Stomach (tissue), 9 donors: ENCODE results near the gene SUCLG2. TPM values are rescaled to one million over a fixed set of nuclear protein-coding genes. Genes with fewer than 3 reads are reported as not detected.

Experiments
- DNase-seq, 2 donors: peaks; one replicate each; pipeline versions ENCODE4 v3.0.0 to v3.0.0-alpha.2; 2013 to 2019
- H3K27ac ChIP-seq, 5 donors: fragments of 200-600 bp in 4 of 5; sonication (generic) in 4 of 5; one replicate each; pipeline ENCODE4 v1.5.1; 2013 to 2019; ENCODE audit warnings: mild to moderate bottlenecking in 1 of 5, moderate library complexity in 1 of 5
- H3K27me3 ChIP-seq, 3 donors: fragments of 200-600 bp; sonication (generic); one replicate each; pipeline ENCODE4 v1.5.1; 2017 to 2019; ENCODE audit warnings: mixed run types in 1 of 3
- H3K36me3 ChIP-seq, 4 donors: fragments of 200-600 bp; sonication (generic); 1 replicate in 3 of 4; 2 replicates in 1 of 4; pipeline ENCODE4 v1.5.1; 2016 to 2019
- H3K4me1 ChIP-seq, 4 donors: fragments of 200-600 bp; sonication (generic); one replicate each; pipeline ENCODE4 v1.5.1; 2016 to 2019
- H3K4me3 ChIP-seq, 4 donors: fragments of 200-600 bp; sonication (generic) in 3 of 4; one replicate each; pipeline ENCODE4 v1.5.1; 2016 to 2019; ENCODE audit warnings: mild to moderate bottlenecking in 1 of 4
- H3K9me3 ChIP-seq, 4 donors: fragments of 200-600 bp; sonication (generic); one replicate each; pipeline ENCODE4 v1.5.1; 2016 to 2019
- CTCF ChIP-seq, 7 experiments: fragments of 450-650 bp in 4 of 7; fragments of 200-600 bp in 3 of 7; sonication (generic) in 3 of 7; IDR thresholded peaks; one replicate each; pipeline ENCODE4 v1.5.1; 2016 to 2019; ENCODE audit warnings: antibody characterized with exemption in 7 of 7, control low read depth in 2 of 7, mild to moderate bottlenecking in 1 of 7
- EP300 ChIP-seq: sonication (generic); formaldehyde crosslinking; IDR thresholded peaks from one replicate; pipeline ENCODE4 v1.6.1; 2017; ENCODE audit warnings: antibody characterized with exemption
- POLR2A ChIP-seq, 4 donors: fragments of 450-650 bp; IDR thresholded peaks; one replicate each; pipeline ENCODE4 v1.6.1; 2016; ENCODE audit warnings: antibody characterized with exemption in 4 of 4, control low read depth in 2 of 4, mild to moderate bottlenecking in 1 of 4, moderate library complexity in 1 of 4
- POLR2AphosphoS5 ChIP-seq, 3 donors: sonication (generic); formaldehyde crosslinking; IDR thresholded peaks; one replicate each; pipeline ENCODE4 v1.6.1; 2016; ENCODE audit warnings: antibody characterized with exemption in 3 of 3
- WGBS, 5 donors: extraction: QIAGEN DNeasy Blood & Tissue Kit in 3 of 5; methylation state at CpG; one replicate each; pipeline versions ENCODE4 v1.1.5 to v1.1.7; 2013 to 2018; 5-methylcytosine and 5-hydroxymethylcytosine counted together
- intact Hi-C: fragments of 100-400 bp; cut with DNase I; formaldehyde crosslinking; loops from one replicate; pipeline ENCODE4 v1.15.1; 2023; ENCODE audit warnings: low total_unique reads
- polyA plus RNA-seq, 3 donors: library from polyadenylated mRNA; stranded (reverse); fragments of 200-250 nt; gene quantifications; one replicate each; pipeline ENCODE4 v1.2.3, GENCODE V29; 2013
- total RNA-seq, 5 donors: library from RNA; depleted of rRNA; stranded (reverse); fragments of >200 nt; gene quantifications; one replicate each; pipeline versions ENCODE4 v1.1.0 to v1.2.3, GENCODE V29; 2014 to 2016
- donor health status: healthy with polysubstance abuse.
- donor health status: Bipolar disorder and iron deficiency.
- donor health status: healthy.

Gene SUCLG2
- total and polyA plus RNA-seq, 8 donors = 30.9 to 174 (median 74.9) TPM

GRCh38 chr3:67405193-67405592, 249.2 kb downstream of the SUCLG2 start:
- Histone ChIP-seq H3K4me3 (no peak overlapping the region), H3K9me3 (no peaks in the 10 kb centered on the region), H3K27me3 (no peaks in the 10 kb centered on the region), H3K36me3 (peaks cover 0 to 35% (median 27%) of the 10 kb centered on the region in 4 donors), H3K4me1 (no peaks in the 10 kb centered on the region), H3K27ac (no peak overlapping the region)
- DNase-seq = no peak
- TF ChIP-seq POLR2AphosphoS5 (IDR thresholded peaks at IDR 0.05) (no peak), CTCF (IDR thresholded peaks at IDR 0.05) (no peak), EP300 (no peak), POLR2A (IDR thresholded peaks at IDR 0.05) (no peak)
- intact Hi-C loops = no loop called here

GRCh38 chr3:67402873-67403272, 251.5 kb downstream of the SUCLG2 start:
- no peaks in the 10 kb centered on the region for H3K9me3 ChIP-seq
- H3K36me3 ChIP-seq = peaks cover 3 to 43% (median 35%) of the 10 kb centered on the region in 4 donors
- no peak overlapping the region for H3K27ac ChIP-seq
- no peaks in the 10 kb centered on the region for H3K27me3 ChIP-seq
- H3K4me3 ChIP-seq = no peak overlapping the region
- no peak for DNase-seq
- intact Hi-C loops = no loop called here
- no peak for TF ChIP-seq CTCF (IDR thresholded peaks at IDR 0.05)
- no peak for TF ChIP-seq POLR2A (IDR thresholded peaks at IDR 0.05)
- no peak for TF ChIP-seq EP300
- TF ChIP-seq POLR2AphosphoS5 (IDR thresholded peaks at IDR 0.05) = no peak
- 53 to 77% (median 65%) methylated on average over 3 of the region's 3 CpGs for WGBS, 5 donors
- H3K4me1 ChIP-seq = no peaks in the 10 kb centered on the region

GRCh38 chr3:67401921-67402320, 252.5 kb downstream of the SUCLG2 start:
- Histone ChIP-seq H3K9me3 (no peaks in the 10 kb centered on the region), H3K4me1 (no peaks in the 10 kb centered on the region), H3K4me3 (no peak overlapping the region), H3K27ac (no peak overlapping the region), H3K36me3 (peaks cover 3 to 35% (median 29%) of the 10 kb centered on the region in 4 donors), H3K27me3 (no peaks in the 10 kb centered on the region)
- DNase-seq = no peak
- WGBS, 5 donors = 70 to 87% (median 81%) methylated on average over 3 of the region's 3 CpGs
- intact Hi-C loops = no loop called here
- TF ChIP-seq POLR2A (IDR thresholded peaks at IDR 0.05) (no peak), EP300 (no peak), POLR2AphosphoS5 (IDR thresholded peaks at IDR 0.05) (no peak), CTCF (IDR thresholded peaks at IDR 0.05) (no peak)

GRCh38 chr3:67400476-67400875, 253.9 kb downstream of the SUCLG2 start:
- intact Hi-C loops = no loop called here
- TF ChIP-seq EP300 (no peak), CTCF (IDR thresholded peaks at IDR 0.05) (no peak), POLR2A (IDR thresholded peaks at IDR 0.05) (no peak), POLR2AphosphoS5 (IDR thresholded peaks at IDR 0.05) (no peak)
- WGBS, 5 donors = 83 to 90% (median 87%) methylated on average over 6 of the region's 6 CpGs

More at GRCh38 chr3:67400476-67400875, 253.9 kb downstream of the SUCLG2 start:
- Histone ChIP-seq H3K27me3 (no peaks in the 10 kb centered on the region), H3K4me3 (no peak overlapping the region), H3K27ac (no peak overlapping the region), H3K9me3 (no peaks in the 10 kb centered on the region), H3K4me1 (no peaks in the 10 kb centered on the region), H3K36me3 (peaks cover 3 to 30% (median 22%) of the 10 kb centered on the region in 4 donors)
- DNase-seq = no peak
